ENCODE measurements around the gene DERA. TPM values are rescaled to one million over a fixed set of nuclear protein-coding genes. Genes with fewer than 3 reads are reported as not detected.

The DERA gene
- total and polyA plus RNA-seq, 2 of the 13 experiments (the other 11 are each of a cell fraction or from before 2014, with no cell fraction given) = 24.0 to 51.3 TPM

DNA sequence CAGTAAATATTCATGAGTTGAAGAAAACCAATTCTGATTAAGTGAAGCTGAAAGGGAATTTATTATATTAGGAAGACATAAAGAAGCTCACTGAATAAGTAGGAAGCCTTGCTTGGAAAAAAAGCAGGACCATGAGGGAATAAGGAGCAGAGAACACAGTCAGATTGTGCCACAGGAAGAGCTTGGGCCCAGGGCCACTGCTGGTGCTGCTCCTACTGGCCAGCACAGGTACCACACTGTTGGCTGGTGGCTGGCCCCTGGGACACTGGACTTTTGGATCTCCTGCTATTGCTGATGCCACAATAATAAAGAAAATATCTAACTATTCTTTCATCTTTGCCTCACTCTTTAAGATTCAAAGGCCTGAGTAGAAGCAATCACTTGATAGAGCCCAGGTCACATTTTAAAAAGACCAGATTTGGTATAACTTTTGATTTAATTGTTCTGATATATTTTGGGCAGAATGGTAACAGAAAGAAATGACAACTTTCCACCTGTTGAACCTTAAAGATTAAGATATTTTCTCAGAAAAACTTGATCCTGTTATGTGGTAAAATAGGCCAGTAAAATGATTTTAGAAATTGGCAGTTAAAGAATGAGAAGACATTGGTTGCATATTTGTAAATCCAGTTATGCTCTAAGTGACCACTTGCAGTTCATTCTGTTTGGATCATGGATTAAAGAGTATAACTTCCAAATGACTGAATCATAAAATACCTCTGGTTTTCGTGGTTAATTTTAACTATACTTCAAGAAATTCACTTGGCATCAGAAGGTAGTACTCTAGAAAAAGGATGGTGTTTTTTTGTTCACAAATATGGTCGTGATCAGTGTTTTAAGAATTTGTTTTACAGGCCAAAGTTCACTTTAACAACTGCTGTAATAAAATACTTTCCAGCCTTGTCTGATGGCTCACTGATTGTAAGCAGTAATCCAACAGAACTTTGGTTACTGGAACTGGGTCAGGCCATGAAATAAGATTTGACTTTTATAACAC is 68.3 kb downstream of the DERA start:
- ChIA-PET POLR2A (no interaction called here), CTCF (ENCODE audit: low intra/inter-chr PET ratio, low total read pairs) (no interaction called here)
- H3K36me3 ChIP-seq (replicated peaks in 1 of 2; ENCODE audit: control insufficient read depth in 1 of 2, insufficient read depth in 2 of 2, low read length in 2 of 2) = peaks cover 4 to 15% of the 10 kb centered on the region in 2 experiments; a peak in 2 of 5 replicates
- H2AFZ ChIP-seq (ENCODE audit: low read length) = no peak overlapping the region
- intact Hi-C loops (cut with micrococcal nuclease; ENCODE audit: unreplicated experiment) = no loop called here
- peaks cover 19% of the 10 kb centered on the region for H3K4me1 ChIP-seq (ENCODE audit: insufficient read depth, low read length)
- BruUV-seq (replicated peaks) = no TSS peak
- no peak overlapping the region for H3K4me3 ChIP-seq (replicated peaks in 1 of 3; ENCODE audit: insufficient read depth in 1 of 3, low read depth in 2 of 3, low read length in 3 of 3)
- no peak for FAIRE-seq
- H3K9ac ChIP-seq (ENCODE audit: insufficient read depth, low read depth, low read length) = no peak overlapping the region
- H4K20me1 ChIP-seq (ENCODE audit: insufficient read depth, low read length) = no peaks in the 10 kb centered on the region
- 45% methylated on average over 2 of the region's 2 CpGs for WGBS (ENCODE audit: low lambda C conversion rate)
- peak; percentile 38 for DNase-seq (ENCODE audit: low spot score)
- no peaks in the 10 kb centered on the region for H3K9me3 ChIP-seq (ENCODE audit: low read length)
- no peaks in the 10 kb centered on the region for H3K79me2 ChIP-seq (ENCODE audit: insufficient read depth, low read length)
- peak; percentile 99 for ATAC-seq
- H3K27me3 ChIP-seq (ENCODE audit: control insufficient read depth in 1 of 2, insufficient read depth in 2 of 2, low read length in 2 of 2) = no peaks in the 10 kb centered on the region
- H3K27ac ChIP-seq (ENCODE audit: extremely low read length, insufficient read depth, low read length) = no peak overlapping the region
- no peak overlapping the region for H3K4me2 ChIP-seq (ENCODE audit: low read depth, low read length)
- in situ Hi-C loops (cut with HindIII; ENCODE audit: extremely low pct_ligation_motif_present, low pct_unique_long_range_greater_than_20kb) = no loop called here
- TF ChIP-seq YY1 (IDR thresholded peaks at IDR 0.05; ENCODE audit: insufficient read depth, insufficient replicate concordance, low read depth, low read length) = no peak
- TF ChIP-seq, protein P1, sequence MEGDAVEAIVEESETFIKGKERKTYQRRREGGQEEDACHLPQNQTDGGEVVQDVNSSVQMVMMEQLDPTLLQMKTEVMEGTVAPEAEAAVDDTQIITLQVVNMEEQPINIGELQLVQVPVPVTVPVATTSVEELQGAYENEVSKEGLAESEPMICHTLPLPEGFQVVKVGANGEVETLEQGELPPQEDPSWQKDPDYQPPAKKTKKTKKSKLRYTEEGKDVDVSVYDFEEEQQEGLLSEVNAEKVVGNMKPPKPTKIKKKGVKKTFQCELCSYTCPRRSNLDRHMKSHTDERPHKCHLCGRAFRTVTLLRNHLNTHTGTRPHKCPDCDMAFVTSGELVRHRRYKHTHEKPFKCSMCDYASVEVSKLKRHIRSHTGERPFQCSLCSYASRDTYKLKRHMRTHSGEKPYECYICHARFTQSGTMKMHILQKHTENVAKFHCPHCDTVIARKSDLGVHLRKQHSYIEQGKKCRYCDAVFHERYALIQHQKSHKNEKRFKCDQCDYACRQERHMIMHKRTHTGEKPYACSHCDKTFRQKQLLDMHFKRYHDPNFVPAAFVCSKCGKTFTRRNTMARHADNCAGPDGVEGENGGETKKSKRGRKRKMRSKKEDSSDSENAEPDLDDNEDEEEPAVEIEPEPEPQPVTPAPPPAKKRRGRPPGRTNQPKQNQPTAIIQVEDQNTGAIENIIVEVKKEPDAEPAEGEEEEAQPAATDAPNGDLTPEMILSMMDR (CRISPR knock-in tag; IDR thresholded peaks at IDR 0.05) = peak; percentile 52
- no peak for TF ChIP-seq FLYWCH1 (CRISPR knock-in tag; IDR thresholded peaks at IDR 0.05)
- no peak for TF ChIP-seq FOXJ3 (CRISPR knock-in tag; IDR thresholded peaks at IDR 0.05; ENCODE audit: borderline replicate concordance)
- TF ChIP-seq, protein P2, sequence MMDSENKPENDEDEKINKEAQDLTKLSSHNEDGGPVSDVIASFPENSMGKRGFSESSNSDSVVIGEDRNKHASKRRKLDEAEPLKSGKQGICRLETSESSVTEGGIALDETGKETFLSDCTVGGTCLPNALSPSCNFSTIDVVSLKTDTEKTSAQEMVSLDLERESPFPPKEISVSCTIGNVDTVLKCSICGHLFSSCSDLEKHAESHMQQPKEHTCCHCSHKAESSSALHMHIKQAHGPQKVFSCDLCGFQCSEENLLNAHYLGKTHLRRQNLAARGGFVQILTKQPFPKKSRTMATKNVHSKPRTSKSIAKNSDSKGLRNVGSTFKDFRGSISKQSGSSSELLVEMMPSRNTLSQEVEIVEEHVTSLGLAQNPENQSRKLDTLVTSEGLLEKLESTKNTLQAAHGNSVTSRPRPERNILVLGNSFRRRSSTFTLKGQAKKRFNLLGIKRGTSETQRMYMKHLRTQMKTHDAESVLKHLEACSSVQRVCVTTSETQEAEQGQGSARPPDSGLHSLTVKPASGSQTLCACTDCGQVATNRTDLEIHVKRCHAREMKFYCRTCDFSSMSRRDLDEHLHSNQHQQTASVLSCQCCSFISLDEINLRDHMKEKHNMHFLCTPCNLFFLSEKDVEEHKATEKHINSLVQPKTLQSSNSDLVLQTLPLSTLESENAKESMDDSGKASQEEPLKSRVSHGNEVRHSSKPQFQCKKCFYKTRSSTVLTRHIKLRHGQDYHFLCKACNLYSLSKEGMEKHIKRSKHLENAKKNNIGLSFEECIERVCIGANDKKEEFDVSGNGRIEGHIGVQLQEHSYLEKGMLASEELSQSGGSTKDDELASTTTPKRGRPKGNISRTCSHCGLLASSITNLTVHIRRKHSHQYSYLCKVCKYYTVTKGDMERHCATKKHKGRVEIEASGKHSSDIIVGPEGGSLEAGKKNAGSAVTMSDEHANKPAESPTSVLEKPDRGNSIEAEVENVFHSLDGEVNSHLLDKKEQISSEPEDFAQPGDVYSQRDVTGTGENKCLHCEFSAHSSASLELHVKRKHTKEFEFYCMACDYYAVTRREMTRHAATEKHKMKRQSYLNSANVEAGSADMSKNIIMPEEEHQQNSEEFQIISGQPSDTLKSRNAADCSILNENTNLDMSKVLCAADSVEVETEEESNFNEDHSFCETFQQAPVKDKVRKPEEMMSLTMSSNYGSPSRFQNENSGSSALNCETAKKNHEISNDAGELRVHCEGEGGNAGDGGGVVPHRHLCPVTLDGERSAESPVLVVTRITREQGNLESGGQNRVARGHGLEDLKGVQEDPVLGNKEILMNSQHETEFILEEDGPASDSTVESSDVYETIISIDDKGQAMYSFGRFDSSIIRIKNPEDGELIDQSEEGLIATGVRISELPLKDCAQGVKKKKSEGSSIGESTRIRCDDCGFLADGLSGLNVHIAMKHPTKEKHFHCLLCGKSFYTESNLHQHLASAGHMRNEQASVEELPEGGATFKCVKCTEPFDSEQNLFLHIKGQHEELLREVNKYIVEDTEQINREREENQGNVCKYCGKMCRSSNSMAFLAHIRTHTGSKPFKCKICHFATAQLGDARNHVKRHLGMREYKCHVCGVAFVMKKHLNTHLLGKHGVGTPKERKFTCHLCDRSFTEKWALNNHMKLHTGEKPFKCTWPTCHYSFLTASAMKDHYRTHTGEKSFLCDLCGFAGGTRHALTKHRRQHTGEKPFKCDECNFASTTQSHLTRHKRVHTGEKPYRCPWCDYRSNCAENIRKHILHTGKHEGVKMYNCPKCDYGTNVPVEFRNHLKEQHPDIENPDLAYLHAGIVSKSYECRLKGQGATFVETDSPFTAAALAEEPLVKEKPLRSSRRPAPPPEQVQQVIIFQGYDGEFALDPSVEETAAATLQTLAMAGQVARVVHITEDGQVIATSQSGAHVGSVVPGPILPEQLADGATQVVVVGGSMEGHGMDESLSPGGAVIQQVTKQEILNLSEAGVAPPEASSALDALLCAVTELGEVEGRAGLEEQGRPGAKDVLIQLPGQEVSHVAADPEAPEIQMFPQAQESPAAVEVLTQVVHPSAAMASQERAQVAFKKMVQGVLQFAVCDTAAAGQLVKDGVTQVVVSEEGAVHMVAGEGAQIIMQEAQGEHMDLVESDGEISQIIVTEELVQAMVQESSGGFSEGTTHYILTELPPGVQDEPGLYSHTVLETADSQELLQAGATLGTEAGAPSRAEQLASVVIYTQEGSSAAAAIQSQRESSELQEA (CRISPR knock-in tag; IDR thresholded peaks at IDR 0.05; ENCODE audit: not compliant biosample characterization) = no peak
- no peak for TF ChIP-seq ZNF317 (CRISPR knock-in tag; IDR thresholded peaks at IDR 0.05)
- no peak for TF ChIP-seq RBM39 (IDR thresholded peaks at IDR 0.05; ENCODE audit: low read depth, low read length, poor library complexity, severe bottlenecking)
- TF ChIP-seq, protein P3, sequence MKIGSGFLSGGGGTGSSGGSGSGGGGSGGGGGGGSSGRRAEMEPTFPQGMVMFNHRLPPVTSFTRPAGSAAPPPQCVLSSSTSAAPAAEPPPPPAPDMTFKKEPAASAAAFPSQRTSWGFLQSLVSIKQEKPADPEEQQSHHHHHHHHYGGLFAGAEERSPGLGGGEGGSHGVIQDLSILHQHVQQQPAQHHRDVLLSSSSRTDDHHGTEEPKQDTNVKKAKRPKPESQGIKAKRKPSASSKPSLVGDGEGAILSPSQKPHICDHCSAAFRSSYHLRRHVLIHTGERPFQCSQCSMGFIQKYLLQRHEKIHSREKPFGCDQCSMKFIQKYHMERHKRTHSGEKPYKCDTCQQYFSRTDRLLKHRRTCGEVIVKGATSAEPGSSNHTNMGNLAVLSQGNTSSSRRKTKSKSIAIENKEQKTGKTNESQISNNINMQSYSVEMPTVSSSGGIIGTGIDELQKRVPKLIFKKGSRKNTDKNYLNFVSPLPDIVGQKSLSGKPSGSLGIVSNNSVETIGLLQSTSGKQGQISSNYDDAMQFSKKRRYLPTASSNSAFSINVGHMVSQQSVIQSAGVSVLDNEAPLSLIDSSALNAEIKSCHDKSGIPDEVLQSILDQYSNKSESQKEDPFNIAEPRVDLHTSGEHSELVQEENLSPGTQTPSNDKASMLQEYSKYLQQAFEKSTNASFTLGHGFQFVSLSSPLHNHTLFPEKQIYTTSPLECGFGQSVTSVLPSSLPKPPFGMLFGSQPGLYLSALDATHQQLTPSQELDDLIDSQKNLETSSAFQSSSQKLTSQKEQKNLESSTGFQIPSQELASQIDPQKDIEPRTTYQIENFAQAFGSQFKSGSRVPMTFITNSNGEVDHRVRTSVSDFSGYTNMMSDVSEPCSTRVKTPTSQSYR (CRISPR knock-in tag; IDR thresholded peaks at IDR 0.05; ENCODE audit: borderline replicate concordance) = no peak
- TF ChIP-seq NFIC (IDR thresholded peaks at IDR 0.05; ENCODE audit: low read length) = no peak

Data from HepG2 (cell line).